Glomerular endothelial cell (primary cell): Measurements from ENCODE around the gene PARD6G. TPM values are rescaled to one million over a fixed set of nuclear protein-coding genes. Genes with fewer than 3 reads are reported as not detected.
"Not testable (repeated sequence)": the region's sequence is repeated elsewhere in the genome, so short reads cannot be mapped to it uniquely, and the experiment has no call there.

Source experiments
- DNase-seq: peaks from one replicate; pipeline ENCODE4 v3.0.0-alpha.2; 2011; ENCODE audit warnings: low read depth, low spot score; ENCODE audit errors: extremely low read depth
- total RNA-seq: library from RNA; depleted of rRNA; stranded (reverse); fragments of >200 nt; gene quantifications from 2 replicates; pipeline ENCODE4 v1.2.3, GENCODE V29; 2015

The PARD6G gene
- total RNA-seq, 1 donor from 2014 or later: 5.4 TPM

GRCh38 chr18:80176334-80177073 is 70.8 kb downstream of the PARD6G start:
- DNase-seq: no peak

- DNase-seq: no peak
Measured at GRCh38 chr18:80175451-80176204, 71.7 kb downstream of the PARD6G start.

GRCh38 chr18:80173060-80173459 is 74.3 kb downstream of the PARD6G start:
- no peak for DNase-seq

GRCh38 chr18:80172056-80172455 is 75.3 kb downstream of the PARD6G start:
- no peak for DNase-seq

GRCh38 chr18:80171054-80171872 is 76.1 kb downstream of the PARD6G start:
- DNase-seq: no peak

GRCh38 chr18:80170395-80171053 is 76.8 kb downstream of the PARD6G start:
- DNase-seq: no peak

GRCh38 chr18:80169607-80170006 is 77.7 kb downstream of the PARD6G start:
- DNase-seq: no peak

GRCh38 chr18:80168982-80169381 is 78.3 kb downstream of the PARD6G start:
- no peak for DNase-seq

GRCh38 chr18:80168346-80168745 is 79.0 kb downstream of the PARD6G start:
- no peak for DNase-seq

GRCh38 chr18:80167931-80168330 is 79.4 kb downstream of the PARD6G start:
- no peak for DNase-seq

- DNase-seq: no peak
Measured at GRCh38 chr18:80167331-80167730, 80.0 kb downstream of the PARD6G start.

GRCh38 chr18:80166725-80167124 is 80.6 kb downstream of the PARD6G start:
- DNase-seq: no peak

- no peak for DNase-seq
Measured at GRCh38 chr18:80166240-80166639, 81.1 kb downstream of the PARD6G start.

- not testable (repeated sequence) for DNase-seq
Measured at GRCh38 chr18:80164727-80165355, 82.5 kb downstream of the PARD6G start.

- DNase-seq: no peak
Measured at GRCh38 chr18:80163183-80163582, 84.1 kb downstream of the PARD6G start.

- no peak for DNase-seq
Measured at GRCh38 chr18:80161781-80162417, 85.4 kb downstream of the PARD6G start.

GRCh38 chr18:80159713-80160636 is 87.3 kb downstream of the PARD6G start:
- DNase-seq: no peak

- no peak for DNase-seq
Measured at GRCh38 chr18:80158365-80158764, 88.9 kb downstream of the PARD6G start.
